ENCODE measurements around the gene SELENOP. TPM values are rescaled to one million over a fixed set of nuclear protein-coding genes. Genes with fewer than 3 reads are reported as not detected.

The SELENOP gene
- total and polyA plus RNA-seq, 8 donors, result 426 to 826 (median 675) TPM

GRCh38 chr5:42830924-42831323 is 19.2 kb upstream of the SELENOP start:
- Histone ChIP-seq H3K36me3 (no peaks in the 10 kb centered on the region), H3K4me1 (no peaks in the 10 kb centered on the region), H3K27ac (no peak overlapping the region), H3K9me3 (no peaks in the 10 kb centered on the region), H3K4me3 (no peak overlapping the region), H3K27me3 (no peaks in the 10 kb centered on the region)
- DNase-seq (no peak), ATAC-seq (no peak)
- intact Hi-C loops (cut with DNase I), result no loop called here
- TF ChIP-seq CTCF (IDR thresholded peaks at IDR 0.05), result no peak

- Histone ChIP-seq H3K4me1 (no peaks in the 10 kb centered on the region), H3K27me3 (no peaks in the 10 kb centered on the region), H3K9me3 (no peaks in the 10 kb centered on the region), H3K36me3 (no peaks in the 10 kb centered on the region), H3K4me3 (no peak overlapping the region), H3K27ac (no peak overlapping the region)
- DNase-seq, result peak in 2 of 4 donors; percentile 65 to 77
- TF ChIP-seq CTCF (IDR thresholded peaks at IDR 0.05), result no peak
- intact Hi-C loops (cut with DNase I), result no loop called here
- no peak for ATAC-seq
Observed at GRCh38 chr5:42828671-42829070, 17.0 kb upstream of the SELENOP start.

- intact Hi-C loops (cut with DNase I), result no loop called here
- no peak overlapping the region for H3K27ac ChIP-seq
- no peaks in the 10 kb centered on the region for H3K27me3 ChIP-seq
- TF ChIP-seq CTCF (IDR thresholded peaks at IDR 0.05), result no peak
- DNase-seq (no peak), ATAC-seq (no peak)
- H3K9me3 ChIP-seq, result no peaks in the 10 kb centered on the region
- H3K36me3 ChIP-seq, result no peaks in the 10 kb centered on the region
- no peak overlapping the region for H3K4me3 ChIP-seq
- H3K4me1 ChIP-seq, result no peaks in the 10 kb centered on the region
Observed at GRCh38 chr5:42826757-42827515, 15.2 kb upstream of the SELENOP start.

GRCh38 chr5:42825422-42826148 is 13.9 kb upstream of the SELENOP start:
- H3K4me1 ChIP-seq, result no peaks in the 10 kb centered on the region
- no peaks in the 10 kb centered on the region for H3K9me3 ChIP-seq
- no peak for DNase-seq
- no peaks in the 10 kb centered on the region for H3K36me3 ChIP-seq
- intact Hi-C loops (cut with DNase I), result no loop called here
- ATAC-seq, result peak; percentile 95
- no peak overlapping the region for H3K4me3 ChIP-seq
- no peaks in the 10 kb centered on the region for H3K27me3 ChIP-seq
- no peak overlapping the region for H3K27ac ChIP-seq
- no peak for TF ChIP-seq CTCF (IDR thresholded peaks at IDR 0.05)

- Histone ChIP-seq H3K27me3 (no peaks in the 10 kb centered on the region), H3K4me3 (no peak overlapping the region), H3K36me3 (no peaks in the 10 kb centered on the region), H3K9me3 (no peaks in the 10 kb centered on the region), H3K4me1 (no peaks in the 10 kb centered on the region), H3K27ac (no peak overlapping the region)
- intact Hi-C loops (cut with DNase I), result no loop called here
- ATAC-seq (no peak), DNase-seq (no peak)
- TF ChIP-seq CTCF (IDR thresholded peaks at IDR 0.05), result no peak
Observed at GRCh38 chr5:42824347-42824976, 12.8 kb upstream of the SELENOP start.
